ENCODE data around the gene SPOCK1. TPM values are rescaled to one million over a fixed set of nuclear protein-coding genes. Genes with fewer than 3 reads are reported as not detected.
"Not testable (repeated sequence)": the region's sequence is repeated elsewhere in the genome, so short reads cannot be mapped to it uniquely, and the experiment has no call there.

Gene SPOCK1
- total RNA-seq, 1 experiment from 2014 or later, result 23.9 TPM

DNA sequence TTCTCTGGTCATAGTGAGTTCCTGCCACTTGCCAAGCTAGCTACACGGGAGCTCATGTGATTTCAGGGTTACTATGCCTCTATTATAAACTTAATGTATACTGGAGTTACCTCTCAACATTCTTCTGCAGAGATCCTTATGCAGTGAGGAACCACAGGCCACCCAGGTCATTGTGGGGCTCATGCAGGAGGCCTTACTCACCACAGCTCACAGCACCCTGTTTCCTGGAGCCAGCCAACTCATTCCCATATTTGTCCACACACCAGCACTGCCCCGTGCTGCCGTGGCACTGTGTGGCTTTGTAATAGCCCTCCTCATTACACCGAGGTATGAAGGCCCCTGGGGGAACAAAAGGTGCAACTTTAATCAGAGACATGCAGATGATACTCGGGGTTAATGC lies 520.0 kb downstream of the SPOCK1 start:
- no TSS peak for BruUV-seq (replicated peaks)
- POLR2A ChIA-PET (ENCODE audit: unreplicated experiment), result no interaction called here
- H3K36me3 ChIP-seq (ENCODE audit: low read depth), result no peaks in the 10 kb centered on the region
- no peak overlapping the region for H3K27ac ChIP-seq
- H2AFZ ChIP-seq, result no peak overlapping the region
- CTCF ChIA-PET, result interaction anchor here (0.6 kb wide), 1 partner anchor 1063 kb away, joined by 3 read pairs; no protein-coding TSS in a partner anchor
- H3K27me3 ChIP-seq (ENCODE audit: insufficient read depth, low read depth), result no peaks in the 10 kb centered on the region
- TF ChIP-seq, protein P1, sequence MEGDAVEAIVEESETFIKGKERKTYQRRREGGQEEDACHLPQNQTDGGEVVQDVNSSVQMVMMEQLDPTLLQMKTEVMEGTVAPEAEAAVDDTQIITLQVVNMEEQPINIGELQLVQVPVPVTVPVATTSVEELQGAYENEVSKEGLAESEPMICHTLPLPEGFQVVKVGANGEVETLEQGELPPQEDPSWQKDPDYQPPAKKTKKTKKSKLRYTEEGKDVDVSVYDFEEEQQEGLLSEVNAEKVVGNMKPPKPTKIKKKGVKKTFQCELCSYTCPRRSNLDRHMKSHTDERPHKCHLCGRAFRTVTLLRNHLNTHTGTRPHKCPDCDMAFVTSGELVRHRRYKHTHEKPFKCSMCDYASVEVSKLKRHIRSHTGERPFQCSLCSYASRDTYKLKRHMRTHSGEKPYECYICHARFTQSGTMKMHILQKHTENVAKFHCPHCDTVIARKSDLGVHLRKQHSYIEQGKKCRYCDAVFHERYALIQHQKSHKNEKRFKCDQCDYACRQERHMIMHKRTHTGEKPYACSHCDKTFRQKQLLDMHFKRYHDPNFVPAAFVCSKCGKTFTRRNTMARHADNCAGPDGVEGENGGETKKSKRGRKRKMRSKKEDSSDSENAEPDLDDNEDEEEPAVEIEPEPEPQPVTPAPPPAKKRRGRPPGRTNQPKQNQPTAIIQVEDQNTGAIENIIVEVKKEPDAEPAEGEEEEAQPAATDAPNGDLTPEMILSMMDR (conservative IDR thresholded peaks at IDR 0.05), result no peak
- no peak for TF ChIP-seq EZH2 (IDR thresholded peaks at IDR 0.05; ENCODE audit: low read depth)
- no peaks in the 10 kb centered on the region for H4K20me1 ChIP-seq (ENCODE audit: insufficient read depth)
- H3K4me3 ChIP-seq, result no peak overlapping the region
- H3K9me2 ChIP-seq (ENCODE audit: insufficient read depth), result no peaks in the 10 kb centered on the region
- intact Hi-C loops (cut with micrococcal nuclease; ENCODE audit: unreplicated experiment), result no loop called here
- H3K4me2 ChIP-seq, result no peak overlapping the region
- no peaks in the 10 kb centered on the region; the same call in 1 of the 2 replicates for H3K4me1 ChIP-seq (replicated peaks; ENCODE audit: insufficient read depth)
- DNase-seq, result peak; percentile 45 to 60
- no peaks in the 10 kb centered on the region; the same call in 1 of the 2 replicates for H3F3A ChIP-seq (ENCODE audit: insufficient read depth, low read depth)
- no peaks in the 10 kb centered on the region for H3K9me3 ChIP-seq (ENCODE audit: insufficient read depth, low read depth)
- H3K79me2 ChIP-seq (ENCODE audit: low read depth), result no peaks in the 10 kb centered on the region

DNA sequence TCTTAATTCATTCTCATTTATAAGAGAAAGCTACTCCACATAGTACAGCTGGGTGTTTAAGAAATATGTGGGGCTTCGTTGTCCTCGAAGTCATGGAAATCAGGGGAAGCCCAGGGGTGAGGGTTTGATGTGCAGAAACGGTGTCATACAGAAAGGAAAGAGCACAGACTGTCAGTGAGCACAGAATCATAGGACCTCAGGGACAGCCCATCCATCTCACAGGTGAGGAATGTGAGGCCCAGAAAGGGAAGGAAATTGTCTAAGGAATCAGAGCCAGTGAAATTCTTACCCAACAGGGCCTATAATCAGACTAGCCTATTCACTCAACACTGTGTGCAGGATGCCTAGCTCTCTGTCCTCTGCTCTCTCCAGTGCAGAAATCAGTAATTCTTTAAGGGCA lies 535.6 kb downstream of the SPOCK1 start:
- CTCF ChIA-PET, result no interaction called here
- no peak for TF ChIP-seq EZH2 (IDR thresholded peaks at IDR 0.05; ENCODE audit: low read depth)
- TF ChIP-seq, protein P1 (conservative IDR thresholded peaks at IDR 0.05), result no peak
- H3K27ac ChIP-seq, result no peak overlapping the region
- no peaks in the 10 kb centered on the region for H3K79me2 ChIP-seq (ENCODE audit: low read depth)
- no peak overlapping the region for H3K4me3 ChIP-seq
- H3F3A ChIP-seq (ENCODE audit: insufficient read depth, low read depth), result no peaks in the 10 kb centered on the region; the same call in 1 of the 2 replicates
- H3K36me3 ChIP-seq (ENCODE audit: low read depth), result no peaks in the 10 kb centered on the region
- no peaks in the 10 kb centered on the region for H4K20me1 ChIP-seq (ENCODE audit: insufficient read depth)
- H3K4me2 ChIP-seq, result no peak overlapping the region
- peaks cover 8% of the 10 kb centered on the region for H3K9me3 ChIP-seq (ENCODE audit: insufficient read depth, low read depth)
- H3K9me2 ChIP-seq (ENCODE audit: insufficient read depth), result peaks cover 6% of the 10 kb centered on the region; the same call in 1 of the 2 replicates
- intact Hi-C loops (cut with micrococcal nuclease; ENCODE audit: unreplicated experiment), result no loop called here
- DNase-seq, result no peak
- no peaks in the 10 kb centered on the region for H3K27me3 ChIP-seq (ENCODE audit: insufficient read depth, low read depth)
- no peaks in the 10 kb centered on the region for H3K4me1 ChIP-seq (replicated peaks; ENCODE audit: insufficient read depth)
- H2AFZ ChIP-seq, result no peak overlapping the region
- POLR2A ChIA-PET (ENCODE audit: unreplicated experiment), result interaction anchor here (0.6 kb wide), 1 partner anchor 9 kb away, joined by 11 read pairs; no protein-coding TSS in a partner anchor
- BruUV-seq (replicated peaks), result no TSS peak

DNA sequence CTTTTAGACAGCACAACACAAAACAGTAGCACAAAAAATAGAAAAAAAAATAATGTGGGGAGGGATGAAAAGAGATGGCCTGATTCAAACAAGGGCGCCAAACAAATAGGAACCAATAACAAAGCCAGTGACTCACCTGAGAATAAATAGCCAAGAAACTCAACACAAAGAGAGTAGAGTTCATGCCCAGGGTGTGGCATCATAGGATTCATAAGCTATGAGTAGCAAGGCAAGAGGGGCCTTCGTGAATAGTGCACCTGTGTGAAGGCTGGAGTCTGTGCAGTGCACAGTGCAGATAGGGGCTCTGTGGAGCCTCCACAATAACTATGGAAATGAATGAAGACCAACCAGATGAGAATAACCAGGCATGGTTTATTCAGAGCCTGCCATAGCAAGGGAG lies 541.7 kb downstream of the SPOCK1 start:
- Histone ChIP-seq H3K9me2 (ENCODE audit: insufficient read depth) (no peaks in the 10 kb centered on the region; the same call in 1 of the 2 replicates), H3K4me3 (no peak overlapping the region), H2AFZ (no peak overlapping the region), H4K20me1 (ENCODE audit: insufficient read depth) (no peaks in the 10 kb centered on the region), H3K27ac (peak overlapping the region; percentile 42), H3K36me3 (ENCODE audit: low read depth) (no peaks in the 10 kb centered on the region), H3F3A (ENCODE audit: insufficient read depth, low read depth) (no peaks in the 10 kb centered on the region), H3K79me2 (ENCODE audit: low read depth) (no peaks in the 10 kb centered on the region), H3K9me3 (ENCODE audit: insufficient read depth, low read depth) (peaks cover 12% of the 10 kb centered on the region), H3K4me1 (replicated peaks; ENCODE audit: insufficient read depth) (peaks cover 37% of the 10 kb centered on the region), H3K27me3 (ENCODE audit: insufficient read depth, low read depth) (no peaks in the 10 kb centered on the region), H3K4me2 (peak overlapping the region; percentile 32)
- TF ChIP-seq, protein P1 (conservative IDR thresholded peaks at IDR 0.05), result no peak
- TF ChIP-seq EZH2 (IDR thresholded peaks at IDR 0.05; ENCODE audit: low read depth), result no peak
- peak; percentile 40 to 86 for DNase-seq
- intact Hi-C loops (cut with micrococcal nuclease; ENCODE audit: unreplicated experiment), result loop anchor here (5.0 kb wide), 1 partner anchor 50 kb away; no protein-coding TSS in a partner anchor
- no TSS peak for BruUV-seq (replicated peaks)
- POLR2A ChIA-PET (ENCODE audit: unreplicated experiment), result interaction anchor here (0.6 kb wide), 1 partner anchor 359 kb away, joined by 3 read pairs; no protein-coding TSS in a partner anchor
- CTCF ChIA-PET, result interaction anchor here (0.6 kb wide), 1 partner anchor 1073 kb away, joined by 3 read pairs; no protein-coding TSS in a partner anchor

DNA sequence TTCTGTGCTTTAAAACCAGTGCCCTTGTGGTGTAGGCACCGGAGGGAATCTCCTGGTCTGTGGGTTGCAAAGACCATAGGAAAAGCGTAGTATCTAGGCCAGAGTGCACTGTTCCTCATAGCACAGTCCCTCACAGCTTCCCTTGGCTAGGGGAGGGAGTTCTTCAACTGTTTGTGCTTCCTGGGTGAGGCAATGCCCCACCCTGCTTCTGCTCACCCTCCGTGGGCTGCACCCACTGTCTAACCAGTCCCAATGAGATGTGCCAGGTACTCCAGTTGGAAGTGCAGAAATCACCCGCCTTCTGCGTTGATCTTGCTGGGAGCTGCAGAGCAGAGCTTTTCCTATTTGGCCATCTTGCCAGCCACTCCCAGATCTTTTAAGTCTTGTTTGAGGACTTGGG lies 545.0 kb downstream of the SPOCK1 start:
- not testable (repeated sequence) for H2AFZ ChIP-seq

DNA sequence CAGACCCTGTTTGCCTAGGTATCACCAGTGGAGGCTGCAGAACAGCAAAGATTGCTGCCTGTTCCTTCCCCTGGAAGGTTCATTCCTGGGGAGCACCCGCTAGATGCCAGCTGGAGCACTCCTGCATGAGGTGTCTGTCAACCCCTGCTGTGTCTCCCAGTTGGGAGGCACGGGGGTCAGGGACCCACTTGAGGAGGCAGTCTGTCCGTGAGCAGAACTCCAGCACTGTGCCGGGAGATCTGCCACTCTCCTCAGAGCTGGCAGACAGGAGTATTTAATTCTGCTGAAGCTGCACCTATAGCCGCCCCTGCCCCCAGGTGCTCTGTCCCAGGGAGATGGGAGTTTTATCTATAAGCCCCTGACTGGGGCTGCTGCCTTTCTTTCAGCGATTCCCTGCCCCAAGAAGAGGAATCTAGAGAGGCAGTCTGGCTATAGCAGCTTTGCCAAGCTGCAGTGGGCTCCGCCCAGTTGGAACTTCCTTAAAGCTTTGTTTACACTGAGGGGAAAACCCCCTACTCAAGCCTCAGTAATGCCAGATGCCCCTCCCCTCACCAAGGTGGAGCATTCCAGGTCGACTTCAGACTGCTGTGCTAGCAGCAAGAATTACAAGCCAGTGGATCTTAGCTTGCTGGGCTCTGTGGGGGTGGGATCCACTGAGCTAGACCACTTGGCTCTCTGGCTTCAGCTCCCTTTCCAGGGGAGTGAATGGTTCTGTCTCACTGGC lies 545.6 kb downstream of the SPOCK1 start:
- intact Hi-C loops (cut with micrococcal nuclease; ENCODE audit: unreplicated experiment); H3K27ac ChIP-seq; H2AFZ ChIP-seq; H3K9me3 ChIP-seq (ENCODE audit: insufficient read depth, low read depth); H3K4me3 ChIP-seq; H3K9me2 ChIP-seq (ENCODE audit: insufficient read depth); H3F3A ChIP-seq (ENCODE audit: insufficient read depth, low read depth); BruUV-seq (replicated peaks); H3K79me2 ChIP-seq (ENCODE audit: low read depth); H3K27me3 ChIP-seq (ENCODE audit: insufficient read depth, low read depth); CTCF ChIA-PET; H3K36me3 ChIP-seq (ENCODE audit: low read depth); H4K20me1 ChIP-seq (ENCODE audit: insufficient read depth); POLR2A ChIA-PET (ENCODE audit: unreplicated experiment): not testable (repeated sequence)
- H3K4me1 ChIP-seq (replicated peaks; ENCODE audit: insufficient read depth), result peaks cover 37% of the 10 kb centered on the region
- peak in 1 of 2 experiments; percentile 38 for DNase-seq
- peak overlapping the region; percentile 32 for H3K4me2 ChIP-seq

More for the DNA sequence above, 545.0 kb downstream of the SPOCK1 start:
- DNase-seq; H3K9me2 ChIP-seq (ENCODE audit: insufficient read depth); H3K4me3 ChIP-seq; H3K79me2 ChIP-seq (ENCODE audit: low read depth); H3K9me3 ChIP-seq (ENCODE audit: insufficient read depth, low read depth); POLR2A ChIA-PET (ENCODE audit: unreplicated experiment); BruUV-seq (replicated peaks); H3K27ac ChIP-seq; intact Hi-C loops (cut with micrococcal nuclease; ENCODE audit: unreplicated experiment); H3K27me3 ChIP-seq (ENCODE audit: insufficient read depth, low read depth); CTCF ChIA-PET; H3F3A ChIP-seq (ENCODE audit: insufficient read depth, low read depth); H4K20me1 ChIP-seq (ENCODE audit: insufficient read depth); H3K36me3 ChIP-seq (ENCODE audit: low read depth): not testable (repeated sequence)
- Histone ChIP-seq H3K4me1 (replicated peaks; ENCODE audit: insufficient read depth) (peaks cover 37% of the 10 kb centered on the region), H3K4me2 (peak overlapping the region; percentile 32)

All from PC-9 (cell line).